H9 (cell line): Measurements from ENCODE around the gene ADCY1. TPM values are rescaled to one million over a fixed set of nuclear protein-coding genes. Genes with fewer than 3 reads are reported as not detected.

Experiments used
- DNase-seq: peaks from one replicate; pipeline ENCODE4 v3.0.0-alpha.2; 2017
- H2AFZ ChIP-seq: one replicate; pipeline ENCODE4 v1.6.1; 2013; ENCODE audit warnings: mild to moderate bottlenecking, low read length, control low read depth, moderate library complexity
- H2AK5ac ChIP-seq: 2 replicates; pipeline ENCODE4 v1.6.1; 2013; ENCODE audit warnings: low read length, control low read depth, mixed read lengths; ENCODE audit not compliant: insufficient read length
- H2BK120ac ChIP-seq: one replicate; pipeline ENCODE4 v1.6.1; 2013; ENCODE audit warnings: low read depth, mild to moderate bottlenecking, low read length, control low read depth, inconsistent platforms; ENCODE audit not compliant: poor library complexity, severe bottlenecking
- H2BK12ac ChIP-seq: 2 replicates; pipeline ENCODE4 v1.6.1; 2013; ENCODE audit warnings: low read length, control low read depth, mixed read lengths, low read depth; ENCODE audit not compliant: insufficient read length
- H2BK15ac ChIP-seq: 2 replicates; pipeline ENCODE4 v1.6.1; 2013; ENCODE audit warnings: low read depth, low read length, control low read depth
- H2BK20ac ChIP-seq: one replicate; pipeline ENCODE4 v1.6.1; 2013; ENCODE audit warnings: low read depth, mild to moderate bottlenecking, low read length, control low read depth, inconsistent platforms; ENCODE audit not compliant: poor library complexity, severe bottlenecking
- H2BK5ac ChIP-seq: 2 replicates; pipeline ENCODE4 v1.6.1; 2013; ENCODE audit warnings: low read length, control low read depth, mixed read lengths; ENCODE audit not compliant: insufficient read length
- H3K14ac ChIP-seq: 2 replicates; pipeline ENCODE4 v1.6.1; 2013; ENCODE audit warnings: low read length, control low read depth; ENCODE audit not compliant: insufficient read depth
- H3K18ac ChIP-seq: 2 replicates; pipeline ENCODE4 v1.6.1; 2013; ENCODE audit warnings: low read depth, mild to moderate bottlenecking, mixed read lengths, low read length, control low read depth; ENCODE audit not compliant: insufficient read length
- H3K23ac ChIP-seq: 2 replicates; pipeline ENCODE4 v1.6.1; 2013; ENCODE audit warnings: low read length, control low read depth, mixed read lengths, low read depth; ENCODE audit not compliant: insufficient read length
- H3K23me2 ChIP-seq: 2 replicates; pipeline ENCODE4 v1.6.1; 2013; ENCODE audit warnings: low read depth, mild to moderate bottlenecking, mixed read lengths, low read length, control low read depth; ENCODE audit not compliant: insufficient read length, poor library complexity, severe bottlenecking
- H3K27ac ChIP-seq: 2 replicates; pipeline ENCODE4 v1.5.1; 2013; ENCODE audit warnings: low read length, control low read depth, mixed read lengths, low read depth; ENCODE audit not compliant: insufficient read length
- H3K27me3 ChIP-seq: 2 replicates; pipeline ENCODE4 v1.6.1; 2013; ENCODE audit warnings: low read length, control low read depth, inconsistent platforms; ENCODE audit not compliant: insufficient read depth
- H3K4ac ChIP-seq: 2 replicates; pipeline ENCODE4 v1.6.1; 2013; ENCODE audit warnings: low read depth, mild to moderate bottlenecking, control low read depth, inconsistent platforms, low read length, moderate library complexity
- H3K4me1 ChIP-seq: 2 replicates; pipeline ENCODE4 v1.6.1; 2013; ENCODE audit warnings: low read length, control low read depth, inconsistent platforms; ENCODE audit not compliant: insufficient read depth
- H3K4me2 ChIP-seq: 2 replicates; pipeline ENCODE4 v1.6.1; 2013; ENCODE audit warnings: low read length, control low read depth, mixed read lengths; ENCODE audit not compliant: insufficient read length, insufficient read depth
- H3K56ac ChIP-seq: 2 replicates; pipeline ENCODE4 v1.6.1; 2013; ENCODE audit warnings: low read depth, mild to moderate bottlenecking, mixed read lengths, low read length, control low read depth; ENCODE audit not compliant: insufficient read length
- H3K79me1 ChIP-seq: 2 replicates; pipeline ENCODE4 v1.6.1; 2013; ENCODE audit warnings: low read depth, mild to moderate bottlenecking, moderate library complexity, low read length, control low read depth, inconsistent platforms; ENCODE audit not compliant: insufficient read depth, poor library complexity, severe bottlenecking
- H3K79me2 ChIP-seq: 2 replicates; pipeline ENCODE4 v1.6.1; 2013; ENCODE audit warnings: low read length, control low read depth, inconsistent platforms; ENCODE audit not compliant: insufficient read depth
- H3K9ac ChIP-seq: 2 replicates; pipeline ENCODE4 v1.6.1; 2013; ENCODE audit warnings: low read length, control low read depth, mixed read lengths; ENCODE audit not compliant: insufficient read length; ENCODE audit errors: extremely low read depth
- H3K9me3 ChIP-seq: one replicate; pipeline ENCODE4 v1.6.1; 2013; ENCODE audit warnings: low read depth, low read length, inconsistent platforms; ENCODE audit not compliant: control insufficient read depth
- H3T11ph ChIP-seq: one replicate; pipeline ENCODE4 v1.6.1; 2013; ENCODE audit warnings: mild to moderate bottlenecking, low read length, control low read depth, inconsistent platforms
- H4K20me1 ChIP-seq: one replicate; pipeline ENCODE4 v1.6.1; 2013; ENCODE audit not compliant: control insufficient read depth, insufficient read length, insufficient read depth
- H4K5ac ChIP-seq: 2 replicates; pipeline ENCODE4 v1.6.1; 2013; ENCODE audit warnings: low read depth, mild to moderate bottlenecking, mixed read lengths, low read length, control low read depth; ENCODE audit not compliant: insufficient read length
- H4K8ac ChIP-seq: replicated peaks from 2 replicates; pipeline ENCODE4 v1.6.1; 2013; ENCODE audit warnings: low read length, control low read depth, mixed read lengths, low read depth; ENCODE audit not compliant: insufficient read length
- H4K91ac ChIP-seq: 2 replicates; pipeline ENCODE4 v1.6.1; 2013; ENCODE audit warnings: low read depth, mild to moderate bottlenecking, moderate library complexity, mixed read lengths, low read length, control low read depth; ENCODE audit not compliant: insufficient read length
- H3K27ac Mint-ChIP-seq, 3 experiments: 2 replicates in 2 of 3; 3 replicates in 1 of 3; pipeline ENCODE4 v1.8.0; 2020 to 2021; ENCODE audit warnings: mixed read lengths in 3 of 3, mild to moderate bottlenecking in 1 of 3, moderate library complexity in 1 of 3
- H3K27me3 Mint-ChIP-seq: 2 replicates; pipeline ENCODE4 v1.8.0; 2021; ENCODE audit warnings: low read depth, mild to moderate bottlenecking, moderate library complexity, mixed read lengths
- H3K36me3 Mint-ChIP-seq, 3 experiments: 2 replicates in 2 of 3; 3 replicates in 1 of 3; pipeline ENCODE4 v1.8.0; 2020 to 2021; ENCODE audit warnings: low read depth in 3 of 3, mixed read lengths in 3 of 3; ENCODE audit not compliant: insufficient read depth in 1 of 3
- H3K4me1 Mint-ChIP-seq, 2 experiments: 2 replicates each; pipeline ENCODE4 v1.8.0; 2020; ENCODE audit warnings: mixed read lengths in 2 of 2
- H3K4me3 Mint-ChIP-seq, 2 experiments: 2 replicates in 1 of 2; 3 replicates in 1 of 2; pipeline ENCODE4 v1.8.0; 2020 to 2021; ENCODE audit warnings: mild to moderate bottlenecking in 2 of 2, mixed read lengths in 2 of 2, moderate library complexity in 1 of 2
- H3K9me3 Mint-ChIP-seq, 2 experiments: 2 replicates in 1 of 2; 3 replicates in 1 of 2; pipeline ENCODE4 v1.8.0; 2020; ENCODE audit warnings: mild to moderate bottlenecking in 2 of 2, mixed read lengths in 2 of 2, moderate library complexity in 1 of 2
- WGBS: extraction: QIAGEN DNeasy Blood & Tissue Kit; methylation state at CpG from one replicate; pipeline ENCODE4 v1.1.7; 2013; ENCODE audit warnings: missing lambda C conversion rate, low lambda C conversion rate, mixed read lengths; ENCODE audit not compliant: insufficient read length; ENCODE audit errors: extremely low coverage; 5-methylcytosine and 5-hydroxymethylcytosine counted together
- total RNA-seq: library from RNA; stranded (reverse); gene quantifications from 2 replicates; pipeline ENCODE4 v1.2.1, GENCODE V29; 2021
- TF ChIP-seq, protein P1 (sequence below): fragments of 200-600 bp; sonication (generic); conservative IDR thresholded peaks from 3 replicates; pipeline ENCODE4 v1.8.0; 2021; ENCODE audit warnings: antibody characterized with exemption, mild to moderate bottlenecking

The ADCY1 gene
- total RNA-seq, 1 experiment from 2014 or later = 21.6 TPM

DNA sequence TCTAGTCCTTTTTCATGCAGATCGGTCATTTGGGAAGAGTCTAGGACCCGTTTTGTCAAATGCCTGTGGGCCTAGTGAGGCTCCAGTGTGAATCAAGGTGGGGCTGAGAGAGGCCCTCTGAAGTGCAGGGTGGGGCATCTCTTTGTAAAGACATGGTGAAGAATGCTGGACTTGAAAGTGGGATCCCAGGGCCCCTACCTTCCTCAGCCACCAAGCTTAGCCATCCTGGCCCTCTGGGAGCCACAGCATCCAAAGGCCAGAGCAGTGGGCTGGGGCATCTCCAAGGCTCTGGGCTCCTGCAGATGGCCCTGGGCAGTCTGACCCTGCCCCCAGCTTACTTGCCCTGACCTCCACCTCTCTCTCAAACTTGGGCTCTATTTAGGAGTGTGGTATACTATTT, 78.5 kb downstream of the ADCY1 start:
- Mint-ChIP-seq H3K27ac (no peak overlapping the region), H3K36me3 (peaks cover 4 to 23% (median 6%) of the 10 kb centered on the region in 3 experiments; a peak in 6 of 7 replicates), H3K9me3 (no peaks in the 10 kb centered on the region; a peak in 1 of 5 replicates), H3K27me3 (no peaks in the 10 kb centered on the region), H3K4me1 (0 out of 4 replicates have a peak, but pooled peaks cover 0 to 4% of the 10 kb centered on the region in 2 experiments), H3K4me3 (no peak overlapping the region)
- H4K8ac ChIP-seq = no peak overlapping the region
- no peaks in the 10 kb centered on the region for H3K23me2 ChIP-seq
- H2BK12ac ChIP-seq = no peak overlapping the region
- no peak overlapping the region for H2BK120ac ChIP-seq
- no peaks in the 10 kb centered on the region for H3K27me3 ChIP-seq
- no peak overlapping the region for H2BK5ac ChIP-seq
- H3K4me2 ChIP-seq = no peak overlapping the region
- H3K9ac ChIP-seq = no peak overlapping the region
- no peaks in the 10 kb centered on the region for H3K79me1 ChIP-seq
- no peak overlapping the region for H4K91ac ChIP-seq
- H3K4ac ChIP-seq = no peak overlapping the region
- H3K9me3 ChIP-seq = no peaks in the 10 kb centered on the region
- no peaks in the 10 kb centered on the region for H3K79me2 ChIP-seq
- no peak overlapping the region for H3K56ac ChIP-seq
- no peak overlapping the region for H3K14ac ChIP-seq
- H3K23ac ChIP-seq = no peak overlapping the region
- no peak for DNase-seq
- H2AK5ac ChIP-seq = no peak overlapping the region
- no peak overlapping the region for H2BK20ac ChIP-seq
- no peaks in the 10 kb centered on the region for H3K4me1 ChIP-seq
- H2BK15ac ChIP-seq = no peak overlapping the region
- no peak overlapping the region for H3K18ac ChIP-seq
- H4K20me1 ChIP-seq = no peaks in the 10 kb centered on the region
- WGBS = no CpG with 5 or more reads among the region's 2 CpGs
- H3T11ph ChIP-seq = no peak overlapping the region
- H3K27ac ChIP-seq = no peak overlapping the region
- TF ChIP-seq, protein P1, sequence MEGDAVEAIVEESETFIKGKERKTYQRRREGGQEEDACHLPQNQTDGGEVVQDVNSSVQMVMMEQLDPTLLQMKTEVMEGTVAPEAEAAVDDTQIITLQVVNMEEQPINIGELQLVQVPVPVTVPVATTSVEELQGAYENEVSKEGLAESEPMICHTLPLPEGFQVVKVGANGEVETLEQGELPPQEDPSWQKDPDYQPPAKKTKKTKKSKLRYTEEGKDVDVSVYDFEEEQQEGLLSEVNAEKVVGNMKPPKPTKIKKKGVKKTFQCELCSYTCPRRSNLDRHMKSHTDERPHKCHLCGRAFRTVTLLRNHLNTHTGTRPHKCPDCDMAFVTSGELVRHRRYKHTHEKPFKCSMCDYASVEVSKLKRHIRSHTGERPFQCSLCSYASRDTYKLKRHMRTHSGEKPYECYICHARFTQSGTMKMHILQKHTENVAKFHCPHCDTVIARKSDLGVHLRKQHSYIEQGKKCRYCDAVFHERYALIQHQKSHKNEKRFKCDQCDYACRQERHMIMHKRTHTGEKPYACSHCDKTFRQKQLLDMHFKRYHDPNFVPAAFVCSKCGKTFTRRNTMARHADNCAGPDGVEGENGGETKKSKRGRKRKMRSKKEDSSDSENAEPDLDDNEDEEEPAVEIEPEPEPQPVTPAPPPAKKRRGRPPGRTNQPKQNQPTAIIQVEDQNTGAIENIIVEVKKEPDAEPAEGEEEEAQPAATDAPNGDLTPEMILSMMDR = no peak
- H2AFZ ChIP-seq = no peak overlapping the region
- no peak overlapping the region for H4K5ac ChIP-seq
